Immature natural killer cell (primary cell): Measurements from ENCODE around the gene WFDC10B. TPM values are rescaled to one million over a fixed set of nuclear protein-coding genes. Genes with fewer than 3 reads are reported as not detected.
"Not testable (repeated sequence)": the region's sequence is repeated elsewhere in the genome, so short reads cannot be mapped to it uniquely, and the experiment has no call there.

ENCODE experiments used
- DNase-seq, 3 donors: peaks; one replicate each; pipeline ENCODE4 v3.0.0; 2022; ENCODE audit warnings: mixed read lengths in 1 of 3
- H3K27ac Mint-ChIP-seq, 6 donors: one replicate each; pipeline ENCODE4 v1.8.0; 2020; ENCODE audit warnings: mixed read lengths in 6 of 6, mild to moderate bottlenecking in 5 of 6, inconsistent platforms in 4 of 6, moderate library complexity in 3 of 6
- H3K27me3 Mint-ChIP-seq, 3 donors: one replicate each; pipeline ENCODE4 v1.8.0; 2020 to 2021; ENCODE audit warnings: low read depth in 3 of 3, mild to moderate bottlenecking in 3 of 3, mixed read lengths in 3 of 3, moderate library complexity in 3 of 3, inconsistent platforms in 1 of 3
- H3K36me3 Mint-ChIP-seq, 3 donors: one replicate each; pipeline ENCODE4 v1.8.0; 2020; ENCODE audit warnings: mixed read lengths in 3 of 3, inconsistent platforms in 2 of 3, mild to moderate bottlenecking in 2 of 3
- H3K4me1 Mint-ChIP-seq, 2 donors: one replicate each; pipeline ENCODE4 v1.8.0; 2020; ENCODE audit warnings: inconsistent platforms in 2 of 2, mild to moderate bottlenecking in 2 of 2, mixed read lengths in 2 of 2, moderate library complexity in 1 of 2
- H3K4me3 Mint-ChIP-seq, 5 donors: one replicate each; pipeline ENCODE4 v1.8.0; 2020; ENCODE audit warnings: mild to moderate bottlenecking in 5 of 5, mixed read lengths in 5 of 5, inconsistent platforms in 3 of 5, moderate library complexity in 3 of 5
- H3K9me3 Mint-ChIP-seq, 6 donors: one replicate each; pipeline ENCODE4 v1.8.0; 2020; ENCODE audit warnings: mild to moderate bottlenecking in 6 of 6, mixed read lengths in 6 of 6, inconsistent platforms in 4 of 6, moderate library complexity in 3 of 6
- polyA plus RNA-seq, 3 donors: library from polyadenylated mRNA; unstranded; fragments of 300-500 nt; fragmentation: Illumina TruSeq; gene quantifications; one replicate each; pipeline ENCODE4 v1.2.3, GENCODE V29; 2021

The WFDC10B gene
- polyA plus RNA-seq, 3 donors from 2014 or later: not detected

- no peaks in the 10 kb centered on the region for H3K4me1 Mint-ChIP-seq
- H3K4me3 Mint-ChIP-seq: no peak overlapping the region
- no peaks in the 10 kb centered on the region for H3K9me3 Mint-ChIP-seq
- no peak for DNase-seq
- H3K27me3 Mint-ChIP-seq: peaks cover 2 to 7% (median 7%) of the 10 kb centered on the region in 3 donors
- H3K27ac Mint-ChIP-seq: no peak overlapping the region
- no peaks in the 10 kb centered on the region for H3K36me3 Mint-ChIP-seq
Measured at GRCh38 chr20:45695496-45695895, 9.3 kb downstream of the WFDC10B start.

- H3K4me1 Mint-ChIP-seq, H3K27ac Mint-ChIP-seq, DNase-seq, H3K4me3 Mint-ChIP-seq, H3K36me3 Mint-ChIP-seq, H3K9me3 Mint-ChIP-seq: not testable (repeated sequence)
- H3K27me3 Mint-ChIP-seq: peaks cover 0 to 11% (median 7%) of the 10 kb centered on the region in 3 donors
Measured at GRCh38 chr20:45693346-45693745, 11.5 kb downstream of the WFDC10B start.

GRCh38 chr20:45685896-45686295 is 18.9 kb downstream of the WFDC10B start:
- Mint-ChIP-seq H3K27ac (no peak overlapping the region), H3K9me3 (peaks cover 0 to 2% (median 0%) of the 10 kb centered on the region in 6 donors), H3K36me3 (no peaks in the 10 kb centered on the region), H3K4me3 (no peak overlapping the region), H3K27me3 (peaks cover 3 to 11% (median 4%) of the 10 kb centered on the region in 3 donors), H3K4me1 (no peaks in the 10 kb centered on the region)
- no peak for DNase-seq

GRCh38 chr20:45679650-45680049 is 25.2 kb downstream of the WFDC10B start:
- no peak for DNase-seq
- H3K4me3 Mint-ChIP-seq: no peak overlapping the region
- no peak overlapping the region for H3K27ac Mint-ChIP-seq
- H3K9me3 Mint-ChIP-seq: peaks cover 11 to 31% (median 21%) of the 10 kb centered on the region in 6 donors
- H3K27me3 Mint-ChIP-seq: peaks cover 7 to 21% (median 11%) of the 10 kb centered on the region in 3 donors
- H3K4me1 Mint-ChIP-seq: no peaks in the 10 kb centered on the region
- H3K36me3 Mint-ChIP-seq: peaks cover 3 to 6% (median 5%) of the 10 kb centered on the region in 3 donors

- DNase-seq: no peak
- H3K9me3 Mint-ChIP-seq: peaks cover 0 to 7% (median 2%) of the 10 kb centered on the region in 6 donors
- H3K4me1 Mint-ChIP-seq: no peaks in the 10 kb centered on the region
- H3K27ac Mint-ChIP-seq: no peak overlapping the region
- H3K36me3 Mint-ChIP-seq: peaks cover 0 to 2% (median 0%) of the 10 kb centered on the region in 3 donors
- H3K27me3 Mint-ChIP-seq: peaks cover 10 to 11% (median 10%) of the 10 kb centered on the region in 3 donors
- H3K4me3 Mint-ChIP-seq: no peak overlapping the region
Measured at GRCh38 chr20:45672765-45673164, 32.1 kb downstream of the WFDC10B start.

GRCh38 chr20:45670139-45670538 is 34.7 kb downstream of the WFDC10B start, which contains the start of gene WFDC11:
Gene WFDC11 (minus strand): TSS chr20:45670239. CDS start chr20:45650600, 19,639 bp downstream.
- Mint-ChIP-seq H3K4me3 (no peak within 1 kb of the TSS), H3K36me3 (no peaks in the 10 kb centered on the region), H3K27ac (no peak within 1 kb of the TSS), H3K27me3 (peaks cover 9 to 14% (median 9%) of the 10 kb centered on the region in 3 donors), H3K4me1 (no peaks in the 10 kb centered on the region), H3K9me3 (peaks cover 0 to 5% (median 0%) of the 10 kb centered on the region in 6 donors)
- no peak for DNase-seq

GRCh38 chr20:45657038-45657437 is 47.8 kb downstream of the WFDC10B start:
- H3K27me3 Mint-ChIP-seq: peaks cover 0 to 11% (median 2%) of the 10 kb centered on the region in 3 donors
- not testable (repeated sequence) for H3K4me3 Mint-ChIP-seq, H3K9me3 Mint-ChIP-seq, DNase-seq, H3K36me3 Mint-ChIP-seq, H3K4me1 Mint-ChIP-seq, H3K27ac Mint-ChIP-seq

- H3K4me1 Mint-ChIP-seq, DNase-seq, H3K4me3 Mint-ChIP-seq, H3K36me3 Mint-ChIP-seq, H3K9me3 Mint-ChIP-seq, H3K27ac Mint-ChIP-seq: not testable (repeated sequence)
- H3K27me3 Mint-ChIP-seq: peaks cover 0 to 15% (median 0%) of the 10 kb centered on the region in 3 donors
Measured at GRCh38 chr20:45651726-45652125, 53.1 kb downstream of the WFDC10B start.

- Mint-ChIP-seq H3K36me3 (no peaks in the 10 kb centered on the region), H3K4me3 (no peak overlapping the region), H3K27ac (no peak overlapping the region)
Measured at GRCh38 chr20:45649312-45649863, 55.4 kb downstream of the WFDC10B start.

GRCh38 chr20:45647441-45648050 is 57.3 kb downstream of the WFDC10B start:
- no peak overlapping the region for H3K4me3 Mint-ChIP-seq
- H3K9me3 Mint-ChIP-seq: no peaks in the 10 kb centered on the region
- no peaks in the 10 kb centered on the region for H3K4me1 Mint-ChIP-seq
- H3K36me3 Mint-ChIP-seq: no peaks in the 10 kb centered on the region
- peaks cover 1 to 5% (median 2%) of the 10 kb centered on the region in 3 donors for H3K27me3 Mint-ChIP-seq
- H3K27ac Mint-ChIP-seq: no peak overlapping the region
- no peak for DNase-seq

More at GRCh38 chr20:45649312-45649863, 55.4 kb downstream of the WFDC10B start:
- Mint-ChIP-seq H3K9me3 (peaks cover 0 to 2% (median 0%) of the 10 kb centered on the region in 6 donors), H3K27me3 (peaks cover 0 to 11% (median 1%) of the 10 kb centered on the region in 3 donors), H3K4me1 (no peaks in the 10 kb centered on the region)
- no peak for DNase-seq

- no peak for DNase-seq
- Mint-ChIP-seq H3K4me1 (no peaks in the 10 kb centered on the region), H3K9me3 (no peaks in the 10 kb centered on the region), H3K27me3 (peaks cover 1 to 5% (median 2%) of the 10 kb centered on the region in 3 donors), H3K36me3 (no peaks in the 10 kb centered on the region), H3K4me3 (no peak overlapping the region), H3K27ac (no peak overlapping the region)
Measured at GRCh38 chr20:45646875-45647274, 57.9 kb downstream of the WFDC10B start.

- not testable (repeated sequence) for H3K36me3 Mint-ChIP-seq, DNase-seq, H3K9me3 Mint-ChIP-seq, H3K27ac Mint-ChIP-seq, H3K27me3 Mint-ChIP-seq, H3K4me1 Mint-ChIP-seq, H3K4me3 Mint-ChIP-seq
Measured at GRCh38 chr20:45645869-45646268, 59.0 kb downstream of the WFDC10B start.

- not testable (repeated sequence) for H3K4me1 Mint-ChIP-seq, DNase-seq, H3K27ac Mint-ChIP-seq, H3K9me3 Mint-ChIP-seq, H3K4me3 Mint-ChIP-seq, H3K36me3 Mint-ChIP-seq, H3K27me3 Mint-ChIP-seq
Measured at GRCh38 chr20:45641076-45641475, 63.7 kb downstream of the WFDC10B start.

- Mint-ChIP-seq H3K27me3 (peaks cover 0 to 3% (median 2%) of the 10 kb centered on the region in 3 donors), H3K9me3 (no peaks in the 10 kb centered on the region), H3K36me3 (no peaks in the 10 kb centered on the region), H3K4me3 (no peak overlapping the region), H3K4me1 (no peaks in the 10 kb centered on the region), H3K27ac (no peak overlapping the region)
- DNase-seq: no peak
Measured at GRCh38 chr20:45639687-45640086, 65.1 kb downstream of the WFDC10B start.
